ENCODE data around the gene TLL2. TPM values are rescaled to one million over a fixed set of nuclear protein-coding genes. Genes with fewer than 3 reads are reported as not detected.

Gene TLL2
- polyA plus RNA-seq, 3 donors: not detected

GRCh38 chr10:96415891-96416554 is 97.7 kb downstream of the TLL2 start:
- Histone ChIP-seq H3K36me3 (replicated peaks in 1 of 2; ENCODE audit: control insufficient read depth in 1 of 2, insufficient read depth in 2 of 2, low read length in 2 of 2) (no peaks in the 10 kb centered on the region), H3K4me3 (replicated peaks in 1 of 3; ENCODE audit: low read depth in 2 of 3, low read length in 3 of 3) (no peak overlapping the region), H3K4me1 (ENCODE audit: control insufficient read depth in 1 of 2, insufficient read depth in 2 of 2, low read length in 2 of 2) (peaks cover 15 to 16% of the 10 kb centered on the region in 2 donors), H3K9ac (ENCODE audit: insufficient read depth, low read length, poor library complexity, severe bottlenecking) (no peak overlapping the region), H3K79me2 (ENCODE audit: insufficient read depth, low read length) (no peaks in the 10 kb centered on the region), H3K9me3 (replicated peaks in 1 of 2; ENCODE audit: control insufficient read depth in 1 of 2, insufficient read depth in 1 of 2, low read length in 2 of 2) (no peaks in the 10 kb centered on the region), H3K27ac (ENCODE audit: low read depth in 1 of 2, low read length in 2 of 2) (no peak overlapping the region), H4K20me1 (ENCODE audit: insufficient read depth, low read length) (no peaks in the 10 kb centered on the region), H2AFZ (ENCODE audit: insufficient read depth, low read depth, low read length, poor library complexity, severe bottlenecking) (peak overlapping the region; percentile 33), H3K27me3 (ENCODE audit: control insufficient read depth in 2 of 2, insufficient read depth in 2 of 2, low read length in 2 of 2) (peaks cover 0 to 4% of the 10 kb centered on the region in 2 donors), H3K4me2 (replicated peaks; ENCODE audit: extremely low read depth, low read length, poor library complexity, severe bottlenecking) (no peak overlapping the region)
- Mint-ChIP-seq H3K4me3 (no peak overlapping the region), H3K27me3 (ENCODE audit: low read depth in 3 of 3) (peaks cover 9 to 12% (median 11%) of the 10 kb centered on the region in 3 donors), H3K36me3 (no peaks in the 10 kb centered on the region), H3K9me3 (peaks cover 0 to 1% (median 0%) of the 10 kb centered on the region in 7 donors), H3K27ac (peak overlapping the region in 1 of 7 donors; percentile 20), H3K4me1 (peaks cover 2% of the 10 kb centered on the region)
- TF ChIP-seq CTCF (IDR thresholded peaks at IDR 0.05): no peak
- intact Hi-C loops (cut with micrococcal nuclease): no loop called here
- 64% methylated on average over 4 of the region's 5 CpGs for WGBS (ENCODE audit: insufficient coverage)
- DNase-seq: peak in 1 of 3 donors; percentile 17

GRCh38 chr10:96415150-96415890 is 98.4 kb downstream of the TLL2 start:
- Mint-ChIP-seq H3K27ac (no peak overlapping the region), H3K36me3 (no peaks in the 10 kb centered on the region), H3K9me3 (peaks cover 0 to 1% (median 0%) of the 10 kb centered on the region in 7 donors), H3K27me3 (ENCODE audit: low read depth in 3 of 3) (peaks cover 9 to 12% (median 11%) of the 10 kb centered on the region in 3 donors), H3K4me3 (no peak overlapping the region), H3K4me1 (peaks cover 2% of the 10 kb centered on the region)
- 100% methylated on average over 1 of the region's 1 CpG for WGBS (ENCODE audit: insufficient coverage)
- Histone ChIP-seq H3K4me2 (replicated peaks; ENCODE audit: extremely low read depth, low read length, poor library complexity, severe bottlenecking) (no peak overlapping the region), H3K4me1 (ENCODE audit: control insufficient read depth in 1 of 2, insufficient read depth in 2 of 2, low read length in 2 of 2) (peaks cover 15 to 16% of the 10 kb centered on the region in 2 donors), H3K36me3 (replicated peaks in 1 of 2; ENCODE audit: control insufficient read depth in 1 of 2, insufficient read depth in 2 of 2, low read length in 2 of 2) (no peaks in the 10 kb centered on the region), H3K27ac (ENCODE audit: low read depth in 1 of 2, low read length in 2 of 2) (no peak overlapping the region), H3K9ac (ENCODE audit: insufficient read depth, low read length, poor library complexity, severe bottlenecking) (no peak overlapping the region), H3K4me3 (replicated peaks in 1 of 3; ENCODE audit: low read depth in 2 of 3, low read length in 3 of 3) (no peak overlapping the region), H3K27me3 (ENCODE audit: control insufficient read depth in 2 of 2, insufficient read depth in 2 of 2, low read length in 2 of 2) (peaks cover 0 to 4% of the 10 kb centered on the region in 2 donors), H4K20me1 (ENCODE audit: insufficient read depth, low read length) (no peaks in the 10 kb centered on the region), H3K9me3 (replicated peaks in 1 of 2; ENCODE audit: control insufficient read depth in 1 of 2, insufficient read depth in 1 of 2, low read length in 2 of 2) (no peaks in the 10 kb centered on the region), H2AFZ (ENCODE audit: insufficient read depth, low read depth, low read length, poor library complexity, severe bottlenecking) (no peak overlapping the region), H3K79me2 (ENCODE audit: insufficient read depth, low read length) (no peaks in the 10 kb centered on the region)
- TF ChIP-seq CTCF (IDR thresholded peaks at IDR 0.05): no peak
- DNase-seq: no peak
- intact Hi-C loops (cut with micrococcal nuclease): no loop called here
